SK-N-SH treated with all-trans-retinoic acid at 6 μM for 48 hours (cell line): ENCODE results near the gene ACTR10.

Source experiments
- ATAC-seq: fragments of 200-7000 bp; cut with Tn5 transposase; 3 replicates; pipeline ENCODE4 v1.9.1; 2020; ENCODE audit warnings: mild to moderate bottlenecking, moderate library complexity
- ARNTL ChIP-seq: fragments of 450-650 bp; formaldehyde crosslinking; IDR thresholded peaks from 2 replicates; pipeline ENCODE4 v1.5.0; 2020; ENCODE audit warnings: low read depth, mild to moderate bottlenecking, moderate library complexity, borderline replicate concordance
- CSDC2 ChIP-seq: fragments of 250-450 bp; sonication (Bioruptor Pico); IDR thresholded peaks from 2 replicates; pipeline ENCODE4 v1.5.0; 2020; ENCODE audit warnings: mild to moderate bottlenecking, moderate library complexity
- GLIS3 ChIP-seq: fragments of 250-450 bp; sonication (Bioruptor Pico); IDR thresholded peaks from 2 replicates; pipeline ENCODE4 v1.5.0; 2020; ENCODE audit warnings: mild to moderate bottlenecking, moderate library complexity
- ISL1 ChIP-seq: fragments of 250-450 bp; sonication (Bioruptor Pico); IDR thresholded peaks from 2 replicates; pipeline ENCODE4 v2.1.2; 2022; ENCODE audit warnings: mild to moderate bottlenecking, moderate library complexity
- RARB ChIP-seq: fragments of 250-450 bp; sonication (Bioruptor Pico); IDR thresholded peaks from 2 replicates; pipeline ENCODE4 v1.8.0; 2021; ENCODE audit warnings: mild to moderate bottlenecking, moderate library complexity
- SNAI2 ChIP-seq: fragments of 250-450 bp; sonication (Bioruptor Pico); IDR thresholded peaks from 2 replicates; pipeline ENCODE4 v1.5.0; 2020; ENCODE audit warnings: mild to moderate bottlenecking, moderate library complexity
- ZFP3 ChIP-seq: fragments of 250-450 bp; sonication (Bioruptor Pico); IDR thresholded peaks from 2 replicates; pipeline ENCODE4 v1.5.0; 2020; ENCODE audit warnings: mild to moderate bottlenecking, moderate library complexity
- ZFP30 ChIP-seq: fragments of 450-650 bp; formaldehyde crosslinking; IDR thresholded peaks from 2 replicates; pipeline ENCODE4 v1.5.0; 2022; ENCODE audit warnings: mild to moderate bottlenecking, moderate library complexity
- ZNF565 ChIP-seq: fragments of 450-650 bp; formaldehyde crosslinking; conservative IDR thresholded peaks from 2 replicates; pipeline ENCODE4 v1.5.0; 2020; ENCODE audit warnings: low read depth, mild to moderate bottlenecking, moderate library complexity
- ZNF70 ChIP-seq: fragments of 450-650 bp; formaldehyde crosslinking; IDR thresholded peaks from 2 replicates; pipeline ENCODE4 v1.5.0; 2020; ENCODE audit warnings: mild to moderate bottlenecking, moderate library complexity
- TF ChIP-seq, protein P1 (sequence below): fragments of 250-450 bp; sonication (Bioruptor Pico); IDR thresholded peaks from 2 replicates; pipeline ENCODE4 v1.8.0; 2021; ENCODE audit warnings: low read depth, mild to moderate bottlenecking, moderate library complexity, borderline replicate concordance
- TF ChIP-seq, protein P2 (sequence below): fragments of 250-450 bp; sonication (Bioruptor Pico); IDR thresholded peaks from 2 replicates; pipeline ENCODE4 v1.5.0; 2020; ENCODE audit warnings: mild to moderate bottlenecking, moderate library complexity
- TF ChIP-seq, protein P3 (sequence below): fragments of 250-450 bp; sonication (Bioruptor Pico); IDR thresholded peaks from 2 replicates; pipeline ENCODE4 v1.5.1; 2021; ENCODE audit warnings: mild to moderate bottlenecking, moderate library complexity
- TF ChIP-seq, protein P4 (sequence below): fragments of 250-450 bp; sonication (Bioruptor Pico); IDR thresholded peaks from 2 replicates; pipeline ENCODE4 v1.8.0; 2020; ENCODE audit warnings: mild to moderate bottlenecking, moderate library complexity, borderline replicate concordance

ACTR10 gene

DNA sequence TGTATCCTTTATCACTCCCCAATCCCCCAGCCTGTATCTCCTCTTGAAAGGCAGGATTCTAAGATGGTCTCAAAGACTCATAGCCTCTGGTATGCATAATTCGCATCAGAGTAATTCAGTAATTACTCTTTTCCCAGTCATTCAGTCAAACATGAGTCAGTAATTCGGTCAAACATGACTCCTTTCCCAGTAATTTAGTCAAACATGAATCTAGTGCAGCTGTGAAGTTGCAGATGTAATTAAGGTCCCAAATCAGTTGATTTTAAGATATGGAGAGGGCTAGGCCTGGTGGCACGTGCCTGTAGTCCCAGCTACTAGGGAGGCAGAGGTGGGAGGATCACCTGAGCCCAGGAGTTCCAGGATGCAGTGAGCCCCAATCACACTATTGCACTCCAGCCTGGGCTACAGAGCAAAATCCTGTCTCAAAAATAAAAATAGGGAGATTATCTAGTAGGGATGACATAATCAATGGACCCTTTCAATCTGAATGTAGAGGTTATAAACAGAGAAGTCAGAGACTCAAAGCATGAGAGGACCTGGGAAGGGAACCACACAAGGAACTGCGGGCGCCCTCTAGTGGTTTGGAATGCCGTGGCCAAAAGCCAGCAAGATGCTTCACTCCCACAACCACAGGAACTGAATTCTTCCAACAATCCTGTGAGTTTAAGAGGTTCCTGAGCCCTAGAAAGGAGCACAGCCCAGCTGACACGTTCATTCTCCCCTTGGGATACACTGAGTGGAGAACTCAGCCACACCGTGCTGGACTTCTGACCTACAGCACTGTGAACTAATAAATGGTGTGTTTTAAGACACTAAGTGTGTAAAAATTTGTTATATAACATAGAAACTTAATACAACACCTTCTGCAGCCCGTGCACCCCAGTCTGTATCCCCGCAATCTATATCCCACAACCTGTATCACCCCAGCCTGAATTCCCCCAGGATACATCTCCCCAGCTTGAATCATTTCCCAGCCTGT lies 33.7 kb upstream of the ACTR10 start:
- ATAC-seq = peak; percentile 90
- TF ChIP-seq GLIS3 (CRISPR knock-in tag) = no peak
- TF ChIP-seq, protein P1, sequence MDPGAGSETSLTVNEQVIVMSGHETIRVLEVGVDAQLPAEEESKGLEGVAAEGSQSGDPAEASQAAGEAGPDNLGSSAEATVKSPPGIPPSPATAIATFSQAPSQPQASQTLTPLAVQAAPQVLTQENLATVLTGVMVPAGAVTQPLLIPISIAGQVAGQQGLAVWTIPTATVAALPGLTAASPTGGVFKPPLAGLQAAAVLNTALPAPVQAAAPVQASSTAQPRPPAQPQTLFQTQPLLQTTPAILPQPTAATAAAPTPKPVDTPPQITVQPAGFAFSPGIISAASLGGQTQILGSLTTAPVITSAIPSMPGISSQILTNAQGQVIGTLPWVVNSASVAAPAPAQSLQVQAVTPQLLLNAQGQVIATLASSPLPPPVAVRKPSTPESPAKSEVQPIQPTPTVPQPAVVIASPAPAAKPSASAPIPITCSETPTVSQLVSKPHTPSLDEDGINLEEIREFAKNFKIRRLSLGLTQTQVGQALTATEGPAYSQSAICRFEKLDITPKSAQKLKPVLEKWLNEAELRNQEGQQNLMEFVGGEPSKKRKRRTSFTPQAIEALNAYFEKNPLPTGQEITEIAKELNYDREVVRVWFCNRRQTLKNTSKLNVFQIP (CRISPR knock-in tag) = no peak
- TF ChIP-seq, protein P2, sequence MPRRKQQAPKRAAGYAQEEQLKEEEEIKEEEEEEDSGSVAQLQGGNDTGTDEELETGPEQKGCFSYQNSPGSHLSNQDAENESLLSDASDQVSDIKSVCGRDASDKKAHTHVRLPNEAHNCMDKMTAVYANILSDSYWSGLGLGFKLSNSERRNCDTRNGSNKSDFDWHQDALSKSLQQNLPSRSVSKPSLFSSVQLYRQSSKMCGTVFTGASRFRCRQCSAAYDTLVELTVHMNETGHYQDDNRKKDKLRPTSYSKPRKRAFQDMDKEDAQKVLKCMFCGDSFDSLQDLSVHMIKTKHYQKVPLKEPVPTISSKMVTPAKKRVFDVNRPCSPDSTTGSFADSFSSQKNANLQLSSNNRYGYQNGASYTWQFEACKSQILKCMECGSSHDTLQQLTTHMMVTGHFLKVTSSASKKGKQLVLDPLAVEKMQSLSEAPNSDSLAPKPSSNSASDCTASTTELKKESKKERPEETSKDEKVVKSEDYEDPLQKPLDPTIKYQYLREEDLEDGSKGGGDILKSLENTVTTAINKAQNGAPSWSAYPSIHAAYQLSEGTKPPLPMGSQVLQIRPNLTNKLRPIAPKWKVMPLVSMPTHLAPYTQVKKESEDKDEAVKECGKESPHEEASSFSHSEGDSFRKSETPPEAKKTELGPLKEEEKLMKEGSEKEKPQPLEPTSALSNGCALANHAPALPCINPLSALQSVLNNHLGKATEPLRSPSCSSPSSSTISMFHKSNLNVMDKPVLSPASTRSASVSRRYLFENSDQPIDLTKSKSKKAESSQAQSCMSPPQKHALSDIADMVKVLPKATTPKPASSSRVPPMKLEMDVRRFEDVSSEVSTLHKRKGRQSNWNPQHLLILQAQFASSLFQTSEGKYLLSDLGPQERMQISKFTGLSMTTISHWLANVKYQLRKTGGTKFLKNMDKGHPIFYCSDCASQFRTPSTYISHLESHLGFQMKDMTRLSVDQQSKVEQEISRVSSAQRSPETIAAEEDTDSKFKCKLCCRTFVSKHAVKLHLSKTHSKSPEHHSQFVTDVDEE (CRISPR knock-in tag) = no peak
- TF ChIP-seq ARNTL (CRISPR knock-in tag) = no peak
- no peak for TF ChIP-seq ZNF70 (CRISPR knock-in tag)
- no peak for TF ChIP-seq ZFP3 (CRISPR knock-in tag)
- no peak for TF ChIP-seq ZNF565
- no peak for TF ChIP-seq ISL1 (CRISPR knock-in tag)
- TF ChIP-seq, protein P3, sequence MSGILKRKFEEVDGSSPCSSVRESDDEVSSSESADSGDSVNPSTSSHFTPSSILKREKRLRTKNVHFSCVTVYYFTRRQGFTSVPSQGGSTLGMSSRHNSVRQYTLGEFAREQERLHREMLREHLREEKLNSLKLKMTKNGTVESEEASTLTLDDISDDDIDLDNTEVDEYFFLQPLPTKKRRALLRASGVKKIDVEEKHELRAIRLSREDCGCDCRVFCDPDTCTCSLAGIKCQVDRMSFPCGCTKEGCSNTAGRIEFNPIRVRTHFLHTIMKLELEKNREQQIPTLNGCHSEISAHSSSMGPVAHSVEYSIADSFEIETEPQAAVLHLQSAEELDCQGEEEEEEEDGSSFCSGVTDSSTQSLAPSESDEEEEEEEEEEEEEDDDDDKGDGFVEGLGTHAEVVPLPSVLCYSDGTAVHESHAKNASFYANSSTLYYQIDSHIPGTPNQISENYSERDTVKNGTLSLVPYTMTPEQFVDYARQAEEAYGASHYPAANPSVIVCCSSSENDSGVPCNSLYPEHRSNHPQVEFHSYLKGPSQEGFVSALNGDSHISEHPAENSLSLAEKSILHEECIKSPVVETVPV (CRISPR knock-in tag) = no peak
- TF ChIP-seq, all 23 proteins: peak for 0

DNA sequence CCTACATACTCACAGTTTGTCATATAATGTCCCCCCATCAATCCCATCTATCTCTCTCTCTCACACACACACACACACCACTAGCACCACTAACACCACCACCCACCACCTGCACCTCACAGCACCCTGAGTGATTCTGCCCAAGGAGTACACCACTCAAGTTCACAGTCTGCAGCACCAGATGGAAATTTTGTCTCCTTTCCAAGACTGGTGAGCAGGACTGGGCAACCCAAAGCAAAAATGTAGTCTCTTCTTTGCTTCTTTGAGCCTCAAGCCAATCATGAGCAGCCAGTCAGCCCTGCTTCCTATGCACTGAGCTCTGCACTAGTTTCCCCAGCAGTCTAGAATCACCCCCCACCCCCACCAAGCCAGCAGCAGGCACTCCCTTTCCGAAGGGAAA lies 32.9 kb upstream of the ACTR10 start:
- ATAC-seq = no peak
- TF ChIP-seq CSDC2 (CRISPR knock-in tag) (no peak), SNAI2 (CRISPR knock-in tag) (no peak), RARB (no peak), ARNTL (CRISPR knock-in tag) (no peak), ZFP3 (CRISPR knock-in tag) (no peak), ZFP30 (CRISPR knock-in tag) (no peak)
- TF ChIP-seq, protein P2 (CRISPR knock-in tag) = no peak
- TF ChIP-seq, protein P1 (CRISPR knock-in tag) = no peak
- TF ChIP-seq, protein P3 (CRISPR knock-in tag) = no peak
- TF ChIP-seq, protein P4, sequence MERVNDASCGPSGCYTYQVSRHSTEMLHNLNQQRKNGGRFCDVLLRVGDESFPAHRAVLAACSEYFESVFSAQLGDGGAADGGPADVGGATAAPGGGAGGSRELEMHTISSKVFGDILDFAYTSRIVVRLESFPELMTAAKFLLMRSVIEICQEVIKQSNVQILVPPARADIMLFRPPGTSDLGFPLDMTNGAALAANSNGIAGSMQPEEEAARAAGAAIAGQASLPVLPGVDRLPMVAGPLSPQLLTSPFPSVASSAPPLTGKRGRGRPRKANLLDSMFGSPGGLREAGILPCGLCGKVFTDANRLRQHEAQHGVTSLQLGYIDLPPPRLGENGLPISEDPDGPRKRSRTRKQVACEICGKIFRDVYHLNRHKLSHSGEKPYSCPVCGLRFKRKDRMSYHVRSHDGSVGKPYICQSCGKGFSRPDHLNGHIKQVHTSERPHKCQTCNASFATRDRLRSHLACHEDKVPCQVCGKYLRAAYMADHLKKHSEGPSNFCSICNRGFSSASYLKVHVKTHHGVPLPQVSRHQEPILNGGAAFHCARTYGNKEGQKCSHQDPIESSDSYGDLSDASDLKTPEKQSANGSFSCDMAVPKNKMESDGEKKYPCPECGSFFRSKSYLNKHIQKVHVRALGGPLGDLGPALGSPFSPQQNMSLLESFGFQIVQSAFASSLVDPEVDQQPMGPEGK (CRISPR knock-in tag) = no peak
- TF ChIP-seq, all 23 proteins: peak for 0
